ENCODE results near the gene MPL.

Gene MPL

GRCh38 chr1:43325381-43325780 is 12.2 kb upstream of the MPL start:
- TF ChIP-seq, protein P1, sequence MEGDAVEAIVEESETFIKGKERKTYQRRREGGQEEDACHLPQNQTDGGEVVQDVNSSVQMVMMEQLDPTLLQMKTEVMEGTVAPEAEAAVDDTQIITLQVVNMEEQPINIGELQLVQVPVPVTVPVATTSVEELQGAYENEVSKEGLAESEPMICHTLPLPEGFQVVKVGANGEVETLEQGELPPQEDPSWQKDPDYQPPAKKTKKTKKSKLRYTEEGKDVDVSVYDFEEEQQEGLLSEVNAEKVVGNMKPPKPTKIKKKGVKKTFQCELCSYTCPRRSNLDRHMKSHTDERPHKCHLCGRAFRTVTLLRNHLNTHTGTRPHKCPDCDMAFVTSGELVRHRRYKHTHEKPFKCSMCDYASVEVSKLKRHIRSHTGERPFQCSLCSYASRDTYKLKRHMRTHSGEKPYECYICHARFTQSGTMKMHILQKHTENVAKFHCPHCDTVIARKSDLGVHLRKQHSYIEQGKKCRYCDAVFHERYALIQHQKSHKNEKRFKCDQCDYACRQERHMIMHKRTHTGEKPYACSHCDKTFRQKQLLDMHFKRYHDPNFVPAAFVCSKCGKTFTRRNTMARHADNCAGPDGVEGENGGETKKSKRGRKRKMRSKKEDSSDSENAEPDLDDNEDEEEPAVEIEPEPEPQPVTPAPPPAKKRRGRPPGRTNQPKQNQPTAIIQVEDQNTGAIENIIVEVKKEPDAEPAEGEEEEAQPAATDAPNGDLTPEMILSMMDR (IDR thresholded peaks at IDR 0.05; ENCODE audit: low read depth, low read length) = no peak
- DNase-seq (ENCODE audit: extremely low read depth, low read depth) = no peak

- TF ChIP-seq, protein P1 (IDR thresholded peaks at IDR 0.05; ENCODE audit: low read depth, low read length) = no peak
Observed at GRCh38 chr1:43327549-43328292, 9.9 kb upstream of the MPL start.

DNA sequence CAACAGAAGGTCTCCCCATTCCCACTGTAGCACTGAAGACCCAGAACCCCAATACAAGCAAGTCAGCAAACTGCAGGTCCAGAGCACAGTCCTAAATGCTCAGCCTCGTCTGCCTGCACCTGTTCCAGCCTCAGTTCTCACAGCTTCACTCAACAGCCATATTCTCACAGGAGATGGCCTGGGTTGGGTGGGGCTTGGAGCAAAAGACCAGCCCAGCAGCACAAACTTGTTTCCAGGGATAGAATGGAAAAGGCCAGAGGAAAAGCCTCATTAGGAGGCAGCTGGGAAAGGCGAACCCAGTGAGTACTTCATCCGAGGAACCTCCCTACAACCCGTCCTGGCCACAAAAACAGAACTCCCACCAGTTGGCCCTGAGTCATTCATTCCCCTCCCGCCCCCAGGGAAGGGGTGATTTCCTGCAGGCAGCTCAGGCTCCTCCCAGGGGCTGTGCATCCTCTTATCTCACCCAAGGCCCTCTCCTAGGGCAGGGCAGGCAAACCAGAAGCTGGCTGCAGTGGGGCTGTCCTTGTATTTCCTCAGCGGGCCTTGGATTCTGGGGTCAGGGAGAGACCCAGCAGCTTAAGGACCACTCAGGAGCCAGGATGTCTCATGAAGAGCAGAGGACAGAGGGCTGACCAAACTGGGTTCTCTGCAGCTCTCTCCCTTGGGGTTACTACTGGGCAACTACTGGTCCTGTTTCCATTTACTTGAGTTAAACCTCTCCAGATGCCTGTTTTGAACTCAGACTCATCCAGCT is 7.4 kb upstream of the MPL start:
- DNase-seq (ENCODE audit: extremely low read depth, low read depth) = peak; percentile 41
- TF ChIP-seq, protein P1 (IDR thresholded peaks at IDR 0.05; ENCODE audit: low read depth, low read length) = no peak

More at GRCh38 chr1:43327549-43328292, 9.9 kb upstream of the MPL start:
- peak; percentile 23 for DNase-seq (ENCODE audit: extremely low read depth, low read depth)

GRCh38 chr1:43331688-43332087 is 5.9 kb upstream of the MPL start:
- no peak for DNase-seq (ENCODE audit: extremely low read depth, low read depth)
- TF ChIP-seq, protein P1 (IDR thresholded peaks at IDR 0.05; ENCODE audit: low read depth, low read length) = no peak

GRCh38 chr1:43334453-43335205 is 3.0 kb upstream of the MPL start:
- DNase-seq (ENCODE audit: extremely low read depth, low read depth) = no peak
- TF ChIP-seq, protein P1 (IDR thresholded peaks at IDR 0.05; ENCODE audit: low read depth, low read length) = no peak

- no peak for DNase-seq (ENCODE audit: extremely low read depth, low read depth)
- TF ChIP-seq, protein P1 (IDR thresholded peaks at IDR 0.05; ENCODE audit: low read depth, low read length) = no peak
Observed at GRCh38 chr1:43338001-43338400, 383 bp downstream of the MPL start.

Measured in AG09319 (cell line).